GM21423 (cell line): Measurements from ENCODE around the gene LY6G6C.
A peak's percentile ranks its signal among the peaks of the same experiment; 100 is the strongest.

Source experiments
- ATAC-seq: cut with Tn5 transposase; IDR thresholded peaks from one replicate; pipeline ENCODE4 v1.9.1; 2021; ENCODE audit warnings: mild to moderate bottlenecking, moderate library complexity; ENCODE audit not compliant: unreplicated experiment

LY6G6C gene

GRCh38 chr6:31727717-31728671 lies 6.4 kb upstream of the LY6G6C start:
- no peak for ATAC-seq

- ATAC-seq = peak; percentile 54
Observed at GRCh38 chr6:31727034-31727716, 5.6 kb upstream of the LY6G6C start.

- ATAC-seq = no peak
Observed at GRCh38 chr6:31725502-31726350, 4.2 kb upstream of the LY6G6C start.

- no peak for ATAC-seq
Observed at GRCh38 chr6:31723980-31724691, 2.6 kb upstream of the LY6G6C start.

- no peak for ATAC-seq
Observed at GRCh38 chr6:31723245-31723979, 1.9 kb upstream of the LY6G6C start, which contains the start of gene MPIG6B. TSS of gene MPIG6B (plus strand) at chr6:31723373. CDS start at chr6:31723384, 11 bp downstream.

GRCh38 chr6:31722173-31722572 lies 627 bp upstream of the LY6G6C start:
- ATAC-seq = no peak

- ATAC-seq = no peak
Observed at GRCh38 chr6:31720196-31720770, 1.3 kb downstream of the LY6G6C start.

- no peak for ATAC-seq
Observed at GRCh38 chr6:31719001-31719400, 2.5 kb downstream of the LY6G6C start.

GRCh38 chr6:31718265-31718664 lies 3.3 kb downstream of the LY6G6C start:
- ATAC-seq = no peak

- ATAC-seq = no peak
Observed at GRCh38 chr6:31717499-31718222, 3.9 kb downstream of the LY6G6C start.

GRCh38 chr6:31715022-31715958 lies 6.3 kb downstream of the LY6G6C start, which contains the start of gene LY6G6D:
TSS of gene LY6G6D (plus strand) at chr6:31715348. CDS start at chr6:31715356, 8 bp downstream.
- ATAC-seq = no peak

- ATAC-seq = no peak
Observed at GRCh38 chr6:31713991-31714684, 7.4 kb downstream of the LY6G6C start.

- no peak for ATAC-seq
Observed at GRCh38 chr6:31713465-31713864, 8.1 kb downstream of the LY6G6C start.

GRCh38 chr6:31712296-31712695 lies 9.2 kb downstream of the LY6G6C start:
- no peak for ATAC-seq

- no peak for ATAC-seq
Observed at GRCh38 chr6:31711233-31711632, 10.3 kb downstream of the LY6G6C start.

- ATAC-seq = no peak
Observed at GRCh38 chr6:31710523-31711219, 10.9 kb downstream of the LY6G6C start.
